Measurements from ENCODE around the gene PLEKHG3. TPM values are rescaled to one million over a fixed set of nuclear protein-coding genes. Genes with fewer than 3 reads are reported as not detected.

PLEKHG3 gene
- total and polyA plus RNA-seq, 7 donors, result 1.9 to 8.2 (median 5.2) TPM

GRCh38 chr14:64698903-64699302 is 5.3 kb upstream of the PLEKHG3 start:
- TF ChIP-seq CTCF (IDR thresholded peaks at IDR 0.05), result no peak
- no peak overlapping the region for H3K27ac ChIP-seq

DNA sequence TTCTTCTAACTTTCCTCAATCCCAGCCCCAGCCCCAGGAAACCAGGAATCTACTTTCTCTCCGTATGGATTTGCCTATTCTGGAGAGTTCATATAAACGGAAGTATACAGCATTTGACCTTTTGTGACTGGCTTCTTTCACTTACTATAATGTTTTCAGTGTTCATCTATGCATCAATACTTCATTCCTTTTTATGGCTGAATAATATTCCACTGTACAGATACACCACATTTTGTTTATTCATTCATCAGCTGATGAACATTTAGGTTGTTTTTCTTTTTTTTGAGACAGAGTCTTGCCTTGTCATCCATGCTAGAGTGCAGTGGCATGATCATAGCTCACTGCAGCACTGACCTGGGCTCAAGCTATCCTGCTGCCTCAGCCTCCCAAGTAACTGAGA is 3.9 kb upstream of the PLEKHG3 start:
- H3K4me1 ChIP-seq, result no peaks in the 10 kb centered on the region
- no peak overlapping the region for H3K4me3 ChIP-seq
- no peak for DNase-seq
- no peak for ATAC-seq
- intact Hi-C loops (cut with DNase I), result no loop called here
- no peak for TF ChIP-seq CTCF (IDR thresholded peaks at IDR 0.05)
- H3K36me3 ChIP-seq (ENCODE audit: insufficient read depth in 1 of 2, low read depth in 1 of 2), result no peaks in the 10 kb centered on the region
- H3K9me3 ChIP-seq, result no peaks in the 10 kb centered on the region
- peaks cover 0 to 20% (median 0%) of the 10 kb centered on the region in 3 donors for H3K27me3 ChIP-seq (ENCODE audit: insufficient read depth in 3 of 3, low read length in 2 of 3)
- H3K27ac ChIP-seq, result no peak overlapping the region
- 84 to 92% (median 90%) methylated on average over 2 of the region's 2 CpGs for WGBS, 3 donors

More at GRCh38 chr14:64698903-64699302, 5.3 kb upstream of the PLEKHG3 start:
- ATAC-seq, result no peak
- H3K9me3 ChIP-seq, result no peaks in the 10 kb centered on the region
- peaks cover 3% of the 10 kb centered on the region for H3K4me1 ChIP-seq
- peaks cover 0 to 12% (median 0%) of the 10 kb centered on the region in 3 donors for H3K27me3 ChIP-seq (ENCODE audit: insufficient read depth in 3 of 3, low read length in 2 of 3)
- intact Hi-C loops (cut with DNase I), result no loop called here
- WGBS, 3 donors, result 81 to 85% (median 85%) methylated on average over 7 of the region's 7 CpGs
- no peaks in the 10 kb centered on the region for H3K36me3 ChIP-seq (ENCODE audit: insufficient read depth in 1 of 2, low read depth in 1 of 2)
- no peak for DNase-seq
- no peak overlapping the region for H3K4me3 ChIP-seq

GRCh38 chr14:64700894-64701293 is 3.3 kb upstream of the PLEKHG3 start:
- H3K27ac ChIP-seq, result no peak overlapping the region
- DNase-seq (no peak), ATAC-seq (no peak)
- H3K4me1 ChIP-seq, result no peaks in the 10 kb centered on the region
- 70 to 75% (median 73%) methylated on average over 4 of the region's 4 CpGs for WGBS, 3 donors
- H3K9me3 ChIP-seq, result no peaks in the 10 kb centered on the region
- H3K36me3 ChIP-seq (ENCODE audit: insufficient read depth in 1 of 2, low read depth in 1 of 2), result no peaks in the 10 kb centered on the region
- no peak overlapping the region for H3K4me3 ChIP-seq
- no peak for TF ChIP-seq CTCF (IDR thresholded peaks at IDR 0.05)
- H3K27me3 ChIP-seq (ENCODE audit: insufficient read depth in 3 of 3, low read length in 2 of 3), result peaks cover 0 to 21% (median 0%) of the 10 kb centered on the region in 3 donors
- intact Hi-C loops (cut with DNase I), result no loop called here

- DNase-seq, result no peak
- no peak overlapping the region for H3K4me3 ChIP-seq
- no peaks in the 10 kb centered on the region for H3K36me3 ChIP-seq (ENCODE audit: insufficient read depth in 1 of 2, low read depth in 1 of 2)
- H3K4me1 ChIP-seq, result no peaks in the 10 kb centered on the region
- WGBS, 3 donors, result 72 to 94% (median 73%) methylated on average over 1 of the region's 1 CpG
- intact Hi-C loops (cut with DNase I), result no loop called here
- H3K9me3 ChIP-seq, result no peaks in the 10 kb centered on the region
- no peak for TF ChIP-seq CTCF (IDR thresholded peaks at IDR 0.05)
- no peak overlapping the region for H3K27ac ChIP-seq
- no peak for ATAC-seq
- H3K27me3 ChIP-seq (ENCODE audit: insufficient read depth in 3 of 3, low read length in 2 of 3), result peaks cover 0 to 21% (median 0%) of the 10 kb centered on the region in 3 donors
These were observed 2.6 kb upstream of the PLEKHG3 start for GRCh38 chr14:64701660-64702059.
